ENCODE results near the gene PIK3C2G. TPM values are rescaled to one million over a fixed set of nuclear protein-coding genes. Genes with fewer than 3 reads are reported as not detected.

Gene PIK3C2G
- total and polyA plus RNA-seq, 4 donors = 4.9 to 40.1 (median 19.4) TPM

- Histone ChIP-seq H3K9me3 (ENCODE audit: control insufficient read depth in 4 of 4, low read length in 3 of 4) (no peaks in the 10 kb centered on the region), H3K4me1 (ENCODE audit: control insufficient read depth in 4 of 4, insufficient read depth in 4 of 4, low read length in 3 of 4) (no peaks in the 10 kb centered on the region), H3K36me3 (ENCODE audit: control insufficient read depth in 4 of 4, insufficient read depth in 3 of 4, low read depth in 1 of 4, low read length in 3 of 4) (peaks cover 0 to 4% (median 1%) of the 10 kb centered on the region in 4 donors), H3K9ac (ENCODE audit: low read depth in 1 of 2, low read length in 2 of 2) (no peak overlapping the region), H3K27me3 (ENCODE audit: control insufficient read depth in 4 of 4, insufficient read depth in 4 of 4, low read length in 3 of 4) (no peaks in the 10 kb centered on the region), H3K4me3 (ENCODE audit: low read depth in 1 of 3, low read length in 3 of 3) (no peak overlapping the region), H3K27ac (ENCODE audit: low read depth in 1 of 2, low read length in 2 of 2) (no peak overlapping the region)
- no peak for DNase-seq (ENCODE audit: low spot score)
- no peak for TF ChIP-seq FOXA1 (IDR thresholded peaks at IDR 0.05)
- no peak for TF ChIP-seq HNF4A (conservative IDR thresholded peaks at IDR 0.05)
- TF ChIP-seq TAF1 (conservative IDR thresholded peaks at IDR 0.05) = no peak
- TF ChIP-seq HNF4G (IDR thresholded peaks at IDR 0.05) = no peak
- no peak for TF ChIP-seq ATF3 (IDR thresholded peaks at IDR 0.05)
- TF ChIP-seq, protein P1, sequence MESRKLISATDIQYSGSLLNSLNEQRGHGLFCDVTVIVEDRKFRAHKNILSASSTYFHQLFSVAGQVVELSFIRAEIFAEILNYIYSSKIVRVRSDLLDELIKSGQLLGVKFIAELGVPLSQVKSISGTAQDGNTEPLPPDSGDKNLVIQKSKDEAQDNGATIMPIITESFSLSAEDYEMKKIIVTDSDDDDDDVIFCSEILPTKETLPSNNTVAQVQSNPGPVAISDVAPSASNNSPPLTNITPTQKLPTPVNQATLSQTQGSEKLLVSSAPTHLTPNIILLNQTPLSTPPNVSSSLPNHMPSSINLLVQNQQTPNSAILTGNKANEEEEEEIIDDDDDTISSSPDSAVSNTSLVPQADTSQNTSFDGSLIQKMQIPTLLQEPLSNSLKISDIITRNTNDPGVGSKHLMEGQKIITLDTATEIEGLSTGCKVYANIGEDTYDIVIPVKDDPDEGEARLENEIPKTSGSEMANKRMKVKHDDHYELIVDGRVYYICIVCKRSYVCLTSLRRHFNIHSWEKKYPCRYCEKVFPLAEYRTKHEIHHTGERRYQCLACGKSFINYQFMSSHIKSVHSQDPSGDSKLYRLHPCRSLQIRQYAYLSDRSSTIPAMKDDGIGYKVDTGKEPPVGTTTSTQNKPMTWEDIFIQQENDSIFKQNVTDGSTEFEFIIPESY (IDR thresholded peaks at IDR 0.05) = no peak
- no peak for TF ChIP-seq RXRA (IDR thresholded peaks at IDR 0.05)
- no peak for TF ChIP-seq RAD21 (IDR thresholded peaks at IDR 0.05)
- no peak for TF ChIP-seq SP1 (IDR thresholded peaks at IDR 0.05)
- TF ChIP-seq JUND (IDR thresholded peaks at IDR 0.05) = no peak
- TF ChIP-seq, protein P2, sequence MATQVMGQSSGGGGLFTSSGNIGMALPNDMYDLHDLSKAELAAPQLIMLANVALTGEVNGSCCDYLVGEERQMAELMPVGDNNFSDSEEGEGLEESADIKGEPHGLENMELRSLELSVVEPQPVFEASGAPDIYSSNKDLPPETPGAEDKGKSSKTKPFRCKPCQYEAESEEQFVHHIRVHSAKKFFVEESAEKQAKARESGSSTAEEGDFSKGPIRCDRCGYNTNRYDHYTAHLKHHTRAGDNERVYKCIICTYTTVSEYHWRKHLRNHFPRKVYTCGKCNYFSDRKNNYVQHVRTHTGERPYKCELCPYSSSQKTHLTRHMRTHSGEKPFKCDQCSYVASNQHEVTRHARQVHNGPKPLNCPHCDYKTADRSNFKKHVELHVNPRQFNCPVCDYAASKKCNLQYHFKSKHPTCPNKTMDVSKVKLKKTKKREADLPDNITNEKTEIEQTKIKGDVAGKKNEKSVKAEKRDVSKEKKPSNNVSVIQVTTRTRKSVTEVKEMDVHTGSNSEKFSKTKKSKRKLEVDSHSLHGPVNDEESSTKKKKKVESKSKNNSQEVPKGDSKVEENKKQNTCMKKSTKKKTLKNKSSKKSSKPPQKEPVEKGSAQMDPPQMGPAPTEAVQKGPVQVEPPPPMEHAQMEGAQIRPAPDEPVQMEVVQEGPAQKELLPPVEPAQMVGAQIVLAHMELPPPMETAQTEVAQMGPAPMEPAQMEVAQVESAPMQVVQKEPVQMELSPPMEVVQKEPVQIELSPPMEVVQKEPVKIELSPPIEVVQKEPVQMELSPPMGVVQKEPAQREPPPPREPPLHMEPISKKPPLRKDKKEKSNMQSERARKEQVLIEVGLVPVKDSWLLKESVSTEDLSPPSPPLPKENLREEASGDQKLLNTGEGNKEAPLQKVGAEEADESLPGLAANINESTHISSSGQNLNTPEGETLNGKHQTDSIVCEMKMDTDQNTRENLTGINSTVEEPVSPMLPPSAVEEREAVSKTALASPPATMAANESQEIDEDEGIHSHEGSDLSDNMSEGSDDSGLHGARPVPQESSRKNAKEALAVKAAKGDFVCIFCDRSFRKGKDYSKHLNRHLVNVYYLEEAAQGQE (IDR thresholded peaks at IDR 0.05) = no peak
- no peak for TF ChIP-seq CTCF (IDR thresholded peaks at IDR 0.05; ENCODE audit: low read depth, low read length, missing input control)
- TF ChIP-seq GABPA (IDR thresholded peaks at IDR 0.05 in 1 of 2, conservative IDR thresholded peaks at IDR 0.05 in 1 of 2) = no peak
Observed at GRCh38 chr12:18432206-18432605, 170.9 kb downstream of the PIK3C2G start.

DNA sequence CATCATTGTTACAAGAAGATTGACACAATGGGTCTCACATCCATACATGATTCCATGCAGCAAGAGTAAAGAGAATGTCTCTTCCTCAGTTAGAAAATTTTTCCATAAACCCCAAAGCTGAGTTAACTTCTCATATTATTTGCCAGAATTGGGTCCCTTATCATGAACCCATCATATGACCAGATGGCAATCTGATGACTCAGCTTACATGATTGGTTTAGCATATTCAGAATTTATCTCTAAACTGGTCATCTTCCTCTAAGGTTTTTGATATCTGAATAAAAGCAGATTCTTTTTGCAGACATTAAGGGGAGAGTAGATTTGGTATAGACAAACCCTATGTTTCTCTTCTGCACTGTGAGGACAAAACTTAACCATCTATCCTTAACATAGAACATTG, 174.9 kb downstream of the PIK3C2G start:
- H3K9me3 ChIP-seq (ENCODE audit: control insufficient read depth in 4 of 4, low read length in 3 of 4) = no peaks in the 10 kb centered on the region
- H3K27ac ChIP-seq (ENCODE audit: low read depth in 1 of 2, low read length in 2 of 2) = no peak overlapping the region
- H3K9ac ChIP-seq (ENCODE audit: low read depth in 1 of 2, low read length in 2 of 2) = no peak overlapping the region
- H3K4me1 ChIP-seq (ENCODE audit: control insufficient read depth in 4 of 4, insufficient read depth in 4 of 4, low read length in 3 of 4) = no peaks in the 10 kb centered on the region
- no peaks in the 10 kb centered on the region for H3K27me3 ChIP-seq (ENCODE audit: control insufficient read depth in 4 of 4, insufficient read depth in 4 of 4, low read length in 3 of 4)
- no peak overlapping the region for H3K4me3 ChIP-seq (ENCODE audit: low read depth in 1 of 3, low read length in 3 of 3)
- TF ChIP-seq ATF3 (IDR thresholded peaks at IDR 0.05) (no peak), FOXA2 (IDR thresholded peaks at IDR 0.05) (no peak), RXRA (IDR thresholded peaks at IDR 0.05) (no peak), YY1 (IDR thresholded peaks at IDR 0.05) (no peak), TAF1 (conservative IDR thresholded peaks at IDR 0.05) (no peak), SP1 (IDR thresholded peaks at IDR 0.05) (no peak), HNF4G (IDR thresholded peaks at IDR 0.05) (no peak), HNF4A (conservative IDR thresholded peaks at IDR 0.05) (no peak), EGR1 (IDR thresholded peaks at IDR 0.05; ENCODE audit: low read depth in 2 of 2) (no peak), FOXA1 (IDR thresholded peaks at IDR 0.05) (no peak), MAX (IDR thresholded peaks at IDR 0.05) (no peak), CTCF (IDR thresholded peaks at IDR 0.05; ENCODE audit: low read depth, low read length, missing input control) (no peak), NR2F2 (IDR thresholded peaks at IDR 0.05) (no peak)
- TF ChIP-seq, protein P1 (IDR thresholded peaks at IDR 0.05) = no peak
- peaks cover 0 to 2% (median 0%) of the 10 kb centered on the region in 4 donors for H3K36me3 ChIP-seq (ENCODE audit: control insufficient read depth in 4 of 4, insufficient read depth in 3 of 4, low read depth in 1 of 4, low read length in 3 of 4)
- DNase-seq (ENCODE audit: low spot score) = no peak
